ENCODE measurements around the gene FFAR1.

- TF ChIP-seq POLR2A (IDR thresholded peaks at IDR 0.05; ENCODE audit: low read depth, low read length), result no peak
- TF ChIP-seq POLR2AphosphoS5 (IDR thresholded peaks at IDR 0.05; ENCODE audit: low read depth, low read length), result no peak
These were observed 49.4 kb downstream of the FFAR1 start for GRCh38 chr19:35397064-35397463.

All from GM12892 (cell line).